Ascending aorta (tissue), 2 donors: ENCODE measurements around the gene CFAP119. TPM values are rescaled to one million over a fixed set of nuclear protein-coding genes. Genes with fewer than 3 reads are reported as not detected.
A peak's percentile ranks its signal among the peaks of the same experiment; 100 is the strongest.

Experiments
- DNase-seq, 2 donors: peaks; one replicate each; pipeline ENCODE4 v3.0.0-alpha.2; 2019; ENCODE audit warnings: low spot score in 2 of 2
- H3K27ac ChIP-seq, 2 donors: fragments of 200-600 bp; sonication (generic); one replicate each; pipeline ENCODE4 v1.5.1; 2016 to 2017; ENCODE audit warnings: mild to moderate bottlenecking in 1 of 2
- H3K27me3 ChIP-seq: fragments of 200-600 bp; sonication (generic); one replicate; pipeline ENCODE4 v1.5.1; 2017
- H3K36me3 ChIP-seq, 2 donors: fragments of 200-600 bp; sonication (generic); one replicate each; pipeline ENCODE4 v1.5.1; 2016
- H3K4me1 ChIP-seq, 2 donors: fragments of 200-600 bp; sonication (generic); one replicate each; pipeline ENCODE4 v1.5.1; 2016 to 2017; ENCODE audit warnings: mild to moderate bottlenecking in 1 of 2
- H3K4me3 ChIP-seq, 2 donors: fragments of 200-600 bp; sonication (generic); one replicate each; pipeline ENCODE4 v1.5.1; 2016 to 2017; ENCODE audit warnings: mild to moderate bottlenecking in 1 of 2
- H3K9me3 ChIP-seq, 2 donors: fragments of 200-600 bp; sonication (generic); one replicate each; pipeline ENCODE4 v1.5.1; 2016
- intact Hi-C: fragments of 100-400 bp; cut with DNase I; formaldehyde crosslinking; loops from one replicate; pipeline ENCODE4 v1.15.1; 2023
- total RNA-seq: library from RNA; depleted of rRNA; stranded (reverse); fragments of >200 nt; gene quantifications from one replicate; pipeline ENCODE4 v1.1.0, GENCODE V29; 2016
- TF ChIP-seq, protein P1 (sequence below), 3 experiments: fragments of 200-600 bp in 2 of 3; fragments of 450-650 bp in 1 of 3; sonication (generic) in 2 of 3; IDR thresholded peaks; one replicate each; pipeline ENCODE4 v1.5.1; 2016 to 2019; ENCODE audit warnings: antibody characterized with exemption in 3 of 3, mild to moderate bottlenecking in 1 of 3, moderate library complexity in 1 of 3

The CFAP119 gene
- total RNA-seq, 1 donor from 2014 or later: not detected

DNA sequence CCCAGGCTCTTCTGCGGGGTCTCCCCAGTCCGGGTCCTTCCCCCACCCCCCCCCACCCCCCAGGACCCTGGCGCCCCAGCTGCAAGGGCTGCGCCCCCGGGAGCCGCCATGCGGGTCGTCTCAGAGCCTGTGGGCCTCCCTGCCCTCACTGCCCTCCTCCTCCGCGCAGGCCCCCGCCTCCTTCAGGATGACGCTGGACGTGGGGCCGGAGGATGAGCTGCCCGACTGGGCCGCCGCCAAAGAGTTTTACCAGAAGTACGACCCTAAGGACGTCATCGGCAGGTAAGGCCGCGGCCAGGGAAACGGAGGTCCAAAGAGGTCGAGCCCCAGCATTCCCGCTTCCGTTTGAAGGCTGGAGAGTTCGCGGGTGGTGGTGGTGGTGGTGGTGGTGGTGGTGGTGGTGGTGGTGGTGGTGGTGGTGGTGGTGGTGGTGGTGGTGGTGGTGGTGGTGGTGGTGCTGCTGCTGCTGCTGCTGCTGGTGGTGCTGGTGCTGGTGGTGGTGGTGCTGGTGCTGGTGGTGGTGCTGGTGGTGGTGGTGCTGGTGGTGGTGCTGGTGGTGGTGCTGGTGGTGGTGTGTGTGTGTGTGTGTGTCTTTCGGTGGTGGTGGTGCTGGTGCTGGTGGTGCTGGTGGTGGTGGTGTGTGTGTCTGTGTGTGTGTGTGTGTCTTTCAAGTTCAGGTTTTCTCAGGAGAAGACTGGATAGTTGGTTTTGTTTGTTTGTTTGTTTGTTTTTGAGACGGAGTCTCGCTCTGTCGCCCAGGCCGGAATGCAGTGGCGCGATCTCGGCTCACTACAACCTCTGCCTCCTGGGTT is 13.0 kb downstream of the CFAP119 start:
- H3K4me3 ChIP-seq: peak overlapping the region; percentile 84 to 99
- peaks cover 7 to 8% of the 10 kb centered on the region in 2 donors for H3K4me1 ChIP-seq
- TF ChIP-seq, protein P1, sequence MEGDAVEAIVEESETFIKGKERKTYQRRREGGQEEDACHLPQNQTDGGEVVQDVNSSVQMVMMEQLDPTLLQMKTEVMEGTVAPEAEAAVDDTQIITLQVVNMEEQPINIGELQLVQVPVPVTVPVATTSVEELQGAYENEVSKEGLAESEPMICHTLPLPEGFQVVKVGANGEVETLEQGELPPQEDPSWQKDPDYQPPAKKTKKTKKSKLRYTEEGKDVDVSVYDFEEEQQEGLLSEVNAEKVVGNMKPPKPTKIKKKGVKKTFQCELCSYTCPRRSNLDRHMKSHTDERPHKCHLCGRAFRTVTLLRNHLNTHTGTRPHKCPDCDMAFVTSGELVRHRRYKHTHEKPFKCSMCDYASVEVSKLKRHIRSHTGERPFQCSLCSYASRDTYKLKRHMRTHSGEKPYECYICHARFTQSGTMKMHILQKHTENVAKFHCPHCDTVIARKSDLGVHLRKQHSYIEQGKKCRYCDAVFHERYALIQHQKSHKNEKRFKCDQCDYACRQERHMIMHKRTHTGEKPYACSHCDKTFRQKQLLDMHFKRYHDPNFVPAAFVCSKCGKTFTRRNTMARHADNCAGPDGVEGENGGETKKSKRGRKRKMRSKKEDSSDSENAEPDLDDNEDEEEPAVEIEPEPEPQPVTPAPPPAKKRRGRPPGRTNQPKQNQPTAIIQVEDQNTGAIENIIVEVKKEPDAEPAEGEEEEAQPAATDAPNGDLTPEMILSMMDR (IDR thresholded peaks at IDR 0.05): no peak
- peak overlapping the region; percentile 69 to 83 for H3K27ac ChIP-seq
- no peak for DNase-seq
- H3K9me3 ChIP-seq: no peaks in the 10 kb centered on the region
- intact Hi-C loops: loop anchor here (1.0 to 5.0 kb wide), 3 partner anchors 13 to 92 kb away; partner anchors contain the start of genes CFAP119, FBRS, RNF40 and SRCAP
- peaks cover 17 to 28% of the 10 kb centered on the region in 2 donors for H3K36me3 ChIP-seq
- H3K27me3 ChIP-seq: no peaks in the 10 kb centered on the region

DNA sequence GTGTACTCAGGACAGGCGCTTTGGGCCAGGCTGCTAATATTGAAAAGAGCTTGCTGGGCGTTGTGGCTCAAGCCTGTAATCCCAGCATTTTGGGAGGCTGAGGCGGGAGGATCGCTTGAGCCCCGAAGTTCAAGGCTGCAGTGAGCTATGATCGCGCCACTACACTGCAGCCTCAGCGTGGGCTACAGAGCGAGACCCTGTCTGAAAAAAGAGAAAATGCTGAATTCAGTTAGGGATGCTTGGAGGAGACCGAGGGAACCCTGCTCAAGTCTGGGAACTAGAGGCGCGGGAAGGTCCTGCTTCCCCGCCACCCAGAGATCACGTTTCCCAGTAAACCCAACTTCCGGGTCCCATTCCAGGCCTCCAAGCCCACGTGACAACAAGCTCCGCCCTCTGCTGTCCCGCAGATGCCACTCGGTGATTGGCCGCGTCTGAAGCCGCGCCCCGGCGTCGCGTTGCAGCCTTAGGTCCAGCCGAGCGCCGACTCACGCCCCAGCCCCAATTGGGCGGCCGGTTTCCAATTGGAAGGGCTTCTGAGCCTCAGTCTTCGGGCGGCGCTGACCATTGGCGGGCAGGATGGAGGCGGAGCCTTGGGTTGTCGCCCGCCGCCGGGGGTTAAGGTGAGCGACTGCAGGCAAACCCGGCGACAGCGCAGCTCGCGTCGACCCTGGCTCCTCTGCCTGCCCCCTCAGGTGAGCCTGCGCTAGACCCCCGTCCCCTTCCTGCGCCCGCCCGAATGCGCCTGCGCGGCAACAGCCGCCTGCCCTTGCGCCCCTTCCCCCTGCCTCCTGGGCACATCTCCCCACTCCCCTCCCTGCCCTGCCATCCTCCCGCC is 13.8 kb downstream of the CFAP119 start, which contains the start of gene PHKG2:
TSS of gene PHKG2 (plus strand) at position 627 of the 835 bp plus-strand sequence. CDS start 396 bp downstream, outside the sequence.
- TF ChIP-seq, protein P1 (IDR thresholded peaks at IDR 0.05): no peak
- no peaks in the 10 kb centered on the region for H3K27me3 ChIP-seq
- peak within 1 kb of the TSS; percentile 84 to 99 for H3K4me3 ChIP-seq
- peak; percentile 97 to 99 for DNase-seq
- peak within 1 kb of the TSS; percentile 87 for H3K27ac ChIP-seq
- peaks cover 17 to 23% of the 10 kb centered on the region in 2 donors for H3K36me3 ChIP-seq
- H3K9me3 ChIP-seq: no peaks in the 10 kb centered on the region
- intact Hi-C loops: loop anchor here (1.0 to 5.0 kb wide), 3 partner anchors 14 to 91 kb away; partner anchors contain the start of genes CFAP119, FBRS, RNF40 and SRCAP
- peaks cover 7 to 8% of the 10 kb centered on the region in 2 donors for H3K4me1 ChIP-seq

DNA sequence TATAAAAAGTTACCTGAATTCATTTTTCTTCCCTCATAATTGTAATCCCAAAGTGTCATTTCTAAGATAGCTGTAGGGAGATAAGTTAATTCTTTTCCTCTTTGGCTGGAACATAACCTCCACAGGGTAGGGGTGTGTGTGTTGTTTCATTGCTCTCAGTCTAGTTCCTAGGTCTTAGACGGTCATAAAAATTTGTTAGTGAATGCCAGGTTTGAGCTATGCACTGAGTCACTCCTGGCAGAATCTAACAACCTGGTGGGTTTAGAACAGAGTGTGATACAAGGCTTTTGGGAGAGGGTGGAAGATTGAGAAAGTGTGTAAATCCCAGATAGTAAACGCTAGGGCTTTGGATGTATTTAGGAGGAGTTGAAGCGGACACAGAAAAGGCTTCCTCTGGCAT is 14.5 kb downstream of the CFAP119 start:
- TF ChIP-seq, protein P1 (IDR thresholded peaks at IDR 0.05): no peak

DNA sequence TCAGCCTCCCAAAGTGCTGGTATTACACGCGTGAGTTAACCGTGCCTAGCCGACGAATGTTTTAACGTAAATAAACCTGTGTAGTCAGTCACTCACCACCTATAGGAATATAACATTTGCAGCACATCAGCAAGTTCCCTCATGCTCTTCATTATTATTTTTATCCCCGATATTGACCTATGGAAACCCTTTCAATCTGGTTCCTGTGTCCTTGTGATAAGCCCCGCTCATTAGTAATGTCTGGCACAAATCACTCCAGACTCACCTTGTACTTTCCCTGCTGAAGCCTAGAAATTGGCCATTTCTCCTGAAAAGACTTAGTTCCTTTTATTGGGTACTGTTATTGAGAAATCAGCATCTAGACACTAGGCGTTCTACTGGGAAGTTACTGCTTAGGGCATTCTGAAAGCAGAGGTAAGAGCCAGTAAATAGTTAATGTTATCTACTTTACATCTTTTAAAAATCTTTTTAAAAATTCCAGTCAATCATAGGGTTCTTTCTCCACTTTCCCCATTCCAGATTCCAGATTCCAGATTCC is 15.2 kb downstream of the CFAP119 start:
- TF ChIP-seq, protein P1 (IDR thresholded peaks at IDR 0.05): no peak
- intact Hi-C loops: loop anchor here (5.0 kb wide), 1 partner anchor 89 kb away; the partner anchor contains the start of gene FBRS
- H3K4me3 ChIP-seq: no peak overlapping the region
- H3K36me3 ChIP-seq: peaks cover 17% of the 10 kb centered on the region in 2 donors
- H3K4me1 ChIP-seq: peaks cover 11% of the 10 kb centered on the region in 2 donors
- no peak for DNase-seq
- no peaks in the 10 kb centered on the region for H3K9me3 ChIP-seq
- H3K27ac ChIP-seq: peak overlapping the region; percentile 41 to 87
- H3K27me3 ChIP-seq: no peaks in the 10 kb centered on the region

More for the DNA sequence above, 14.5 kb downstream of the CFAP119 start:
- Histone ChIP-seq H3K27me3 (no peaks in the 10 kb centered on the region), H3K9me3 (no peaks in the 10 kb centered on the region), H3K4me3 (peak overlapping the region; percentile 64 to 99), H3K36me3 (peaks cover 17% of the 10 kb centered on the region in 2 donors), H3K27ac (peak overlapping the region; percentile 87), H3K4me1 (peaks cover 7 to 8% of the 10 kb centered on the region in 2 donors)
- intact Hi-C loops: loop anchor here (5.0 kb wide), 1 partner anchor 90 kb away; the partner anchor contains the start of gene FBRS
- no peak for DNase-seq

DNA sequence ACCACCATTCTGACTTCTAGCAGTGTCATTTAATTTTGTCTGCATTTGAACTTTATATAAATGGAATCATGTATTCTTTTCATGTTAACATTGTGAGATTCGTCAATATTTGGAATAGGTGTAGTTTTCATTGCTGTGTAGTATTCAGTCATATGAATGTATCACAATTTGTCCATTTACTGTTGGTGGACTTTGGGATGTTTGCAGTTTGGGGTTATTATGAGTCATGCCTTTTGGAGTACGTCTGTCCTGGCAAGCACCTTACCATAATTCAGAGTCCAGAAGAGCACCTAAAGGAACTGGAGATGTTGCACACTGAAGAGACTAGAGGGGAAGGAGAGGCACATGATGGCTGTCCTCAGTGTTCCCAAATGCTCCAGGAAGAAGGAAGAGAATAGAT is 16.8 kb downstream of the CFAP119 start:
- Histone ChIP-seq H3K27me3 (no peaks in the 10 kb centered on the region), H3K27ac (no peak overlapping the region), H3K9me3 (no peaks in the 10 kb centered on the region), H3K4me1 (peaks cover 17 to 26% of the 10 kb centered on the region in 2 donors), H3K4me3 (no peak overlapping the region), H3K36me3 (peaks cover 9% of the 10 kb centered on the region in 2 donors)
- TF ChIP-seq, protein P1 (IDR thresholded peaks at IDR 0.05): no peak
- no peak for DNase-seq
- intact Hi-C loops: loop anchor here (5.0 kb wide), 1 partner anchor 88 kb away; the partner anchor contains the start of gene FBRS
